ENCODE measurements around the gene CNTFR.

DNA sequence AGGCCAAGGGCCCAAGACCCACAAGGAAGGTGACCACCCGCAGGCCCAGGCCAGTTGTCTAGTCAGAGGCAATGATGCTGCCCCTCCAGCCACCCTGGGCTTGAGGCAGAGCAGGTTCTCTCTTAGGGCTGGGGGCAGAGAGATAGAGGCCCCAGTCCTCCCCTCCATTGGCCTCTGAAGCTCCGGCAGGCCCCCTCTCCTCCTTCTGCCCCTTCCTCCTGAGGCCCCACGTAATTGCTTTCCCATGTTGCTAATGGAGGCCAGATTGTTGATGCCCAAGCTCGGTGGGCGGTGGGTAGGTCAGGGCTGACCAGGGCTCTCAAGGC lies 40.2 kb downstream of the CNTFR start:
- TF ChIP-seq, protein P1, sequence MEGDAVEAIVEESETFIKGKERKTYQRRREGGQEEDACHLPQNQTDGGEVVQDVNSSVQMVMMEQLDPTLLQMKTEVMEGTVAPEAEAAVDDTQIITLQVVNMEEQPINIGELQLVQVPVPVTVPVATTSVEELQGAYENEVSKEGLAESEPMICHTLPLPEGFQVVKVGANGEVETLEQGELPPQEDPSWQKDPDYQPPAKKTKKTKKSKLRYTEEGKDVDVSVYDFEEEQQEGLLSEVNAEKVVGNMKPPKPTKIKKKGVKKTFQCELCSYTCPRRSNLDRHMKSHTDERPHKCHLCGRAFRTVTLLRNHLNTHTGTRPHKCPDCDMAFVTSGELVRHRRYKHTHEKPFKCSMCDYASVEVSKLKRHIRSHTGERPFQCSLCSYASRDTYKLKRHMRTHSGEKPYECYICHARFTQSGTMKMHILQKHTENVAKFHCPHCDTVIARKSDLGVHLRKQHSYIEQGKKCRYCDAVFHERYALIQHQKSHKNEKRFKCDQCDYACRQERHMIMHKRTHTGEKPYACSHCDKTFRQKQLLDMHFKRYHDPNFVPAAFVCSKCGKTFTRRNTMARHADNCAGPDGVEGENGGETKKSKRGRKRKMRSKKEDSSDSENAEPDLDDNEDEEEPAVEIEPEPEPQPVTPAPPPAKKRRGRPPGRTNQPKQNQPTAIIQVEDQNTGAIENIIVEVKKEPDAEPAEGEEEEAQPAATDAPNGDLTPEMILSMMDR (IDR thresholded peaks at IDR 0.05; ENCODE audit: low read depth, low read length, poor library complexity, severe bottlenecking), result no peak
- no peak for TF ChIP-seq EZH2phosphoT487 (IDR thresholded peaks at IDR 0.05; ENCODE audit: borderline replicate concordance, low read length)
